HEK293 (cell line): ENCODE results near the gene HOXC5.

Experiments
- CTCF ChIA-PET: fragments of 350-600 bp; formaldehyde crosslinking; extraction: SDS; loops from one replicate; lab custom pipeline; 2021; ENCODE audit warnings: antibody characterized with exemption; lab: Yijun Ruan, JAX
- POLR2A ChIA-PET: fragments of 300-600 bp; formaldehyde crosslinking; extraction: SDS; loops from one replicate; lab custom pipeline; 2020; ENCODE audit warnings: antibody characterized with exemption, inconsistent platforms; lab: Yijun Ruan, JAX
- H3K27ac ChIP-seq: fragments of 200-500 bp; sonication (Bioruptor generic); 2 replicates; pipeline ENCODE4 v1.5.1; 2014; ENCODE audit warnings: low read depth, low read length, control low read depth, inconsistent platforms; ENCODE audit errors: extremely low read depth
- H3K36me3 ChIP-seq, 2 experiments: fragments of 200-500 bp in 1 of 2; sonication (Bioruptor generic) in 1 of 2; 1 replicate in 1 of 2; 2 replicates in 1 of 2; pipeline ENCODE4 v1.5.1; 2014 to 2017; ENCODE audit warnings: inconsistent platforms in 2 of 2, low read length in 2 of 2; ENCODE audit not compliant: control insufficient read depth in 2 of 2, insufficient read depth in 1 of 2
- H3K4me1 ChIP-seq: fragments of 200-500 bp; sonication (Bioruptor generic); 2 replicates; pipeline ENCODE4 v1.5.1; 2014; ENCODE audit warnings: mild to moderate bottlenecking, low read length, inconsistent platforms; ENCODE audit not compliant: control insufficient read depth, insufficient read depth
- H3K4me3 ChIP-seq: 2 replicates; pipeline ENCODE4 v1.5.1; 2011; ENCODE audit warnings: low read depth, mild to moderate bottlenecking, control low read depth, low read length, moderate library complexity
- H3K9me3 ChIP-seq: fragments of 200-500 bp; sonication (Bioruptor generic); 2 replicates; pipeline ENCODE4 v1.5.1; 2014; ENCODE audit warnings: low read depth, low read length, inconsistent platforms; ENCODE audit not compliant: control insufficient read depth, insufficient read depth
- IKZF3 ChIP-seq: fragments of 450-650 bp; IDR thresholded peaks from 2 replicates; pipeline ENCODE4 v1.5.0; 2018; ENCODE audit warnings: missing biosample characterization, mild to moderate bottlenecking, missing genetic modification characterization, moderate library complexity
- KLF16 ChIP-seq: fragments of 450-650 bp; formaldehyde crosslinking; IDR thresholded peaks from 2 replicates; pipeline ENCODE4 v1.5.1; 2017; ENCODE audit warnings: missing biosample characterization, missing genetic modification characterization
- PRDM1 ChIP-seq: fragments of 450-650 bp; formaldehyde crosslinking; IDR thresholded peaks from 2 replicates; pipeline ENCODE4; 2016; ENCODE audit warnings: missing biosample characterization, missing genetic modification characterization
- YY1 ChIP-seq: fragments of 450-650 bp; formaldehyde crosslinking; IDR thresholded peaks from 2 replicates; pipeline ENCODE4 v1.5.1; 2018; ENCODE audit warnings: missing biosample characterization, missing genetic modification characterization
- YY2 ChIP-seq: fragments of 450-650 bp; formaldehyde crosslinking; IDR thresholded peaks from 2 replicates; pipeline ENCODE4 v1.5.1; 2016; ENCODE audit warnings: missing biosample characterization, missing genetic modification characterization
- ZFP3 ChIP-seq: fragments of 450-650 bp; formaldehyde crosslinking; IDR thresholded peaks from 2 replicates; pipeline ENCODE4 v1.5.1; 2016; ENCODE audit warnings: low read depth, missing biosample characterization, missing genetic modification characterization
- ZNF133 ChIP-seq: fragments of 450-650 bp; formaldehyde crosslinking; IDR thresholded peaks from 2 replicates; pipeline ENCODE4 v1.5.1; 2016; ENCODE audit warnings: missing biosample characterization, missing genetic modification characterization
- ZNF366 ChIP-seq: fragments of 450-650 bp; formaldehyde crosslinking; conservative IDR thresholded peaks from 2 replicates; pipeline ENCODE4 v1.5.1; 2016; ENCODE audit warnings: missing biosample characterization, missing genetic modification characterization
- ZNF391 ChIP-seq: fragments of 450-650 bp; formaldehyde crosslinking; IDR thresholded peaks from 2 replicates; pipeline ENCODE4 v1.5.1; 2016; ENCODE audit warnings: low read depth, missing biosample characterization, missing genetic modification characterization, borderline replicate concordance
- ZNF426 ChIP-seq: fragments of 450-650 bp; formaldehyde crosslinking; IDR thresholded peaks from 2 replicates; pipeline ENCODE4 v1.5.1; 2017; ENCODE audit warnings: missing biosample characterization, missing genetic modification characterization, mild to moderate bottlenecking, inconsistent platforms, moderate library complexity
- ZNF501 ChIP-seq: fragments of 450-650 bp; formaldehyde crosslinking; IDR thresholded peaks from 2 replicates; pipeline ENCODE4 v1.5.1; 2016; ENCODE audit warnings: missing biosample characterization, missing genetic modification characterization
- ZNF585B ChIP-seq: fragments of 450-650 bp; formaldehyde crosslinking; IDR thresholded peaks from 2 replicates; pipeline ENCODE4 v1.5.1; 2016; ENCODE audit warnings: missing biosample characterization, missing genetic modification characterization
- TF ChIP-seq, protein P1 (sequence below): fragments of 450-650 bp; formaldehyde crosslinking; IDR thresholded peaks from 2 replicates; pipeline ENCODE4 v1.5.1; 2016; ENCODE audit warnings: missing biosample characterization, missing genetic modification characterization
- TF ChIP-seq, protein P2 (sequence below): fragments of 450-650 bp; formaldehyde crosslinking; IDR thresholded peaks from 2 replicates; pipeline ENCODE4 v1.5.1; 2016; ENCODE audit warnings: missing biosample characterization, missing genetic modification characterization
- TF ChIP-seq, protein P3 (sequence below): fragments of 450-650 bp; formaldehyde crosslinking; IDR thresholded peaks from 2 replicates; pipeline ENCODE4 v1.5.1; 2017; ENCODE audit warnings: missing biosample characterization, mild to moderate bottlenecking, missing genetic modification characterization, moderate library complexity
- TF ChIP-seq, protein P4 (sequence below): fragments of 450-650 bp; formaldehyde crosslinking; IDR thresholded peaks from 2 replicates; pipeline ENCODE4 v1.5.1; 2016; ENCODE audit warnings: missing biosample characterization, missing genetic modification characterization, borderline replicate concordance
- TF ChIP-seq, protein P5 (sequence below): fragments of 450-650 bp; formaldehyde crosslinking; IDR thresholded peaks from 2 replicates; pipeline ENCODE4 v1.5.1; 2016; ENCODE audit warnings: missing biosample characterization, missing genetic modification characterization
- TF ChIP-seq, protein P6 (sequence below): fragments of 450-650 bp; IDR thresholded peaks from 2 replicates; pipeline ENCODE4 v1.5.1; 2018; ENCODE audit warnings: missing biosample characterization, mild to moderate bottlenecking, missing genetic modification characterization
- TF ChIP-seq, protein P7 (sequence below): fragments of 450-650 bp; formaldehyde crosslinking; conservative IDR thresholded peaks from 2 replicates; pipeline ENCODE4 v1.5.1; 2016; ENCODE audit warnings: low read depth, missing biosample characterization, missing genetic modification characterization

HOXC5 gene

DNA sequence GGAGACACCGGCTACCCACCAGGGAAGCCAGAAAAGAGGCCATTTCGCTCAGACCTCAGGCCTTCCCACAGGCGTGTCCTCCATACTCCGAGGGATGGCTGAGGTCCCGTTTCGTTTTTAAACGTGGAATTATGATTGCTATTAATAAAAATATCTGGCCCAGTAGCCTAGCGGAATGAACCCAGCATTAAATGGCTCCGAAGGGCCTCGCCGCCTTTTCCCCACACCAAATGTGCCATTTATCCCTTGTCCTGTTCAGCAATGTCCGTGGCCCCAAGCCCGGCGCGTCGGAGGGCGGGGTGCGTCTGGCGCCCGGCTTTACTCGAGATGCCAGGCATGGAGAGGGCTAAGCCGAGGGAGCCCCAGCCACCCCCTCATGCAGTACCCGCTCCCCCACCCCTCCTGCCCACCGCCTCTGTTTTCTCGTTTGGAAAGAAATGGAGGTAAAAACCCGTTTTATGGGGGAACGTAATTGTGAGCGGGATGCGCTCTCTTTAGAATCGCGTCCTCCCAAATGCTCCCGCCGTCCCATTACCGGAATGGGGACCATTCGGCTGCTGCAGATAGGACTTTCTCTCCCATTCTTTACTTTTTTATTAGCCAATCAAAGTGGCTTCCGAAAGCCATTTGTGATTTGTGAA is 18.4 kb upstream of the HOXC5 start:
- CTCF ChIA-PET: interaction anchor here (0.8 to 3.8 kb wide), 4 partner anchors 18 to 200 kb away, joined by 3 to 23 read pairs (median 4); partner anchors contain the start of gene HOXC5
- Histone ChIP-seq H3K36me3 (no peaks in the 10 kb centered on the region), H3K4me1 (peaks cover 39% of the 10 kb centered on the region), H3K4me3 (no peak overlapping the region), H3K9me3 (no peaks in the 10 kb centered on the region), H3K27ac (peak overlapping the region; percentile 47)
- TF ChIP-seq, protein P1, sequence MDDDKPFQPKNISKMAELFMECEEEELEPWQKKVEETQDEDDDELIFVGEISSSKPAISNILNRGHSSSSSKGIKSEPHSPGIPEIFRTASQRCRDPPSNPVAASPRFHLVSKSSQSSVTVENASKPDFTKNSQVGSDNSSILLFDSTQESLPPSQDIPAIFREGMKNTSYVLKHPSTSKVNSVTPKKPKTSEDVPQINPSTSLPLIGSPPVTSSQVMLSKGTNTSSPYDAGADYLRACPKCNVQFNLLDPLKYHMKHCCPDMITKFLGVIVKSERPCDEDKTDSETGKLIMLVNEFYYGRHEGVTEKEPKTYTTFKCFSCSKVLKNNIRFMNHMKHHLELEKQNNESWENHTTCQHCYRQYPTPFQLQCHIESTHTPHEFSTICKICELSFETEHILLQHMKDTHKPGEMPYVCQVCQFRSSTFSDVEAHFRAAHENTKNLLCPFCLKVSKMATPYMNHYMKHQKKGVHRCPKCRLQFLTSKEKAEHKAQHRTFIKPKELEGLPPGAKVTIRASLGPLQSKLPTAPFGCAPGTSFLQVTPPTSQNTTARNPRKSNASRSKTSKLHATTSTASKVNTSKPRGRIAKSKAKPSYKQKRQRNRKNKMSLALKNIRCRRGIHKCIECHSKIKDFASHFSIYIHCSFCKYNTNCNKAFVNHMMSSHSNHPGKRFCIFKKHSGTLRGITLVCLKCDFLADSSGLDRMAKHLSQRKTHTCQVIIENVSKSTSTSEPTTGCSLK (tag by site-specific recombination): no peak
- TF ChIP-seq YY1 (tag by site-specific recombination): 0 out of 2 replicates have a peak, but pooled peaks have one; percentile 16
- no peak for TF ChIP-seq YY2 (tag by site-specific recombination)
- TF ChIP-seq IKZF3: peak; percentile 43; the same call in 1 of the 2 replicates
- no peak for TF ChIP-seq ZNF391
- no peak for TF ChIP-seq ZFP3
- TF ChIP-seq, protein P2, sequence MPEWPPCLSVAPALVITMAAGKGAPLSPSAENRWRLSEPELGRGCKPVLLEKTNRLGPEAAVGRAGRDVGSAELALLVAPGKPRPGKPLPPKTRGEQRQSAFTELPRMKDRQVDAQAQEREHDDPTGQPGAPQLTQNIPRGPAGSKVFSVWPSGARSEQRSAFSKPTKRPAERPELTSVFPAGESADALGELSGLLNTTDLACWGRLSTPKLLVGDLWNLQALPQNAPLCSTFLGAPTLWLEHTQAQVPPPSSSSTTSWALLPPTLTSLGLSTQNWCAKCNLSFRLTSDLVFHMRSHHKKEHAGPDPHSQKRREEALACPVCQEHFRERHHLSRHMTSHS (tag by site-specific recombination): no peak
- POLR2A ChIA-PET: no interaction called here

DNA sequence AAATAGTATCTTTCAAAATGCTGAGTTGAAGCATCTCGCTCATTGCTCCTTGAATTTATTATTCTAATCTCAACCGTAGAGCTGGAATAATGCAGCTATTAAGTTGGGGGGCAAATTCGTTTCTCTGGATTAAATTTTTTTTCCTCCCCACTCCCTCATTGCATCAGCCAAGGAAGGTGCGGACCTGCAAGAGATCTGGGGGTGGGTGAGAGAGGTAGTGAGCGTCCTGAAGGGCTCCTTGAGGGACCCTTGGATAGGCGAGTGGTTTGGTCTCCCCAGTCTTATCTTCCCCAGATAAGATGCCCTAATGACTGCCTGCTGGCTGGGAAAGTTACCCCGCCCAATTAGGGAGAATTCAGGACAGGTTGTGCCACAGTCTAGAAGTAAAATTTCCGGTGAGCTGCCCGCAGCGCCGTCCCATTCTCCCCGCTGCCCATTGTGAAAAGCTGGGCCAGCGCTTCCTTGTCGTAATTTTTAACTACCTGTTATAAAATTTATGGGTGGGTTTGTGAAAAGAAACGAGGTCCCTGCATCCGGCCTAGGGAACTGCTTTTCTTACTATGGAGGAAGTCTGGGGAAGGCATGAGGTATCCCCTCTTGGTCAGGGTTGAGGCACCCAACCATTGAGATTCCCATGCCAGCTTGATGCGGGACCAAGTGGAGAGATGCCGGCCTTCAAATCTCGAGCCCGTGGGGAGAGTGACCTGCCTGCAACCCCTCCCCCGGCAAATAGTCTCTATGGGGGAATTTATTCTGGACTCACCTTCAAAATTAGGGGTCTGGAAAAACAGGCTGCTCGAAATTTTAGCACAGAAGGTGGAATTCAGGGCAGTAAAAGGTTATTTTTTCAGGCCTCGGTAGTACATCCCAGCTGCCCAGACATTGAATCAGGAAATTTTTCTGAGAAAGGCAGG is 17.6 kb upstream of the HOXC5 start:
- H3K9me3 ChIP-seq: no peaks in the 10 kb centered on the region
- no peaks in the 10 kb centered on the region for H3K36me3 ChIP-seq
- peak overlapping the region; percentile 87; the same call in 1 of the 2 replicates for H3K27ac ChIP-seq
- CTCF ChIA-PET: interaction anchor here (0.8 to 3.8 kb wide), 7 partner anchors 8 to 199 kb away, joined by 3 to 23 read pairs (median 4); partner anchors contain the start of genes HOXC5, HOXC6 and HOXC8
- peaks cover 44% of the 10 kb centered on the region for H3K4me1 ChIP-seq
- no peak overlapping the region for H3K4me3 ChIP-seq
- POLR2A ChIA-PET: interaction anchor here (0.6 to 1.1 kb wide), 2 partner anchors 19 to 55 kb away, joined by 3 read pairs; no protein-coding TSS in a partner anchor
- TF ChIP-seq YY1 (tag by site-specific recombination) (no peak), ZNF426 (tag by site-specific recombination) (no peak), KLF16 (tag by site-specific recombination) (0 out of 2 replicates have a peak, but pooled peaks have one; percentile 31), PRDM1 (tag by site-specific recombination) (peak; percentile 13; the same call in 1 of the 2 replicates), ZNF366 (tag by site-specific recombination) (no peak; the same call in 1 of the 2 replicates), ZNF133 (tag by site-specific recombination) (no peak), ZNF585B (tag by site-specific recombination) (no peak), ZNF501 (tag by site-specific recombination) (no peak)
- TF ChIP-seq, protein P3, sequence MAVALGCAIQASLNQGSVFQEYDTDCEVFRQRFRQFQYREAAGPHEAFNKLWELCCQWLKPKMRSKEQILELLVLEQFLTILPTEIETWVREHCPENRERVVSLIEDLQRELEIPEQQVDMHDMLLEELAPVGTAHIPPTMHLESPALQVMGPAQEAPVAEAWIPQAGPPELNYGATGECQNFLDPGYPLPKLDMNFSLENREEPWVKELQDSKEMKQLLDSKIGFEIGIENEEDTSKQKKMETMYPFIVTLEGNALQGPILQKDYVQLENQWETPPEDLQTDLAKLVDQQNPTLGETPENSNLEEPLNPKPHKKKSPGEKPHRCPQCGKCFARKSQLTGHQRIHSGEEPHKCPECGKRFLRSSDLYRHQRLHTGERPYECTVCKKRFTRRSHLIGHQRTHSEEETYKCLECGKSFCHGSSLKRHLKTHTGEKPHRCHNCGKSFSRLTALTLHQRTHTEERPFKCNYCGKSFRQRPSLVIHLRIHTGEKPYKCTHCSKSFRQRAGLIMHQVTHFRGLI: no peak
- TF ChIP-seq, protein P4, sequence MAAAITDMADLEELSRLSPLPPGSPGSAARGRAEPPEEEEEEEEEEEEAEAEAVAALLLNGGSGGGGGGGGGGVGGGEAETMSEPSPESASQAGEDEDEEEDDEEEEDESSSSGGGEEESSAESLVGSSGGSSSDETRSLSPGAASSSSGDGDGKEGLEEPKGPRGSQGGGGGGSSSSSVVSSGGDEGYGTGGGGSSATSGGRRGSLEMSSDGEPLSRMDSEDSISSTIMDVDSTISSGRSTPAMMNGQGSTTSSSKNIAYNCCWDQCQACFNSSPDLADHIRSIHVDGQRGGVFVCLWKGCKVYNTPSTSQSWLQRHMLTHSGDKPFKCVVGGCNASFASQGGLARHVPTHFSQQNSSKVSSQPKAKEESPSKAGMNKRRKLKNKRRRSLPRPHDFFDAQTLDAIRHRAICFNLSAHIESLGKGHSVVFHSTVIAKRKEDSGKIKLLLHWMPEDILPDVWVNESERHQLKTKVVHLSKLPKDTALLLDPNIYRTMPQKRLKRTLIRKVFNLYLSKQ (tag by site-specific recombination): no peak
- TF ChIP-seq, protein P5, sequence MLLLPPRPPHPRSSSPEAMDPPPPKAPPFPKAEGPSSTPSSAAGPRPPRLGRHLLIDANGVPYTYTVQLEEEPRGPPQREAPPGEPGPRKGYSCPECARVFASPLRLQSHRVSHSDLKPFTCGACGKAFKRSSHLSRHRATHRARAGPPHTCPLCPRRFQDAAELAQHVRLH: no peak
- TF ChIP-seq, protein P6, sequence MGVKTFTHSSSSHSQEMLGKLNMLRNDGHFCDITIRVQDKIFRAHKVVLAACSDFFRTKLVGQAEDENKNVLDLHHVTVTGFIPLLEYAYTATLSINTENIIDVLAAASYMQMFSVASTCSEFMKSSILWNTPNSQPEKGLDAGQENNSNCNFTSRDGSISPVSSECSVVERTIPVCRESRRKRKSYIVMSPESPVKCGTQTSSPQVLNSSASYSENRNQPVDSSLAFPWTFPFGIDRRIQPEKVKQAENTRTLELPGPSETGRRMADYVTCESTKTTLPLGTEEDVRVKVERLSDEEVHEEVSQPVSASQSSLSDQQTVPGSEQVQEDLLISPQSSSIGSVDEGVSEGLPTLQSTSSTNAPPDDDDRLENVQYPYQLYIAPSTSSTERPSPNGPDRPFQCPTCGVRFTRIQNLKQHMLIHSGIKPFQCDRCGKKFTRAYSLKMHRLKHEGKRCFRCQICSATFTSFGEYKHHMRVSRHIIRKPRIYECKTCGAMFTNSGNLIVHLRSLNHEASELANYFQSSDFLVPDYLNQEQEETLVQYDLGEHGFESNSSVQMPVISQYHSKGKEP: 0 out of 2 replicates have a peak, but pooled peaks have one; percentile 46
- TF ChIP-seq, protein P7, sequence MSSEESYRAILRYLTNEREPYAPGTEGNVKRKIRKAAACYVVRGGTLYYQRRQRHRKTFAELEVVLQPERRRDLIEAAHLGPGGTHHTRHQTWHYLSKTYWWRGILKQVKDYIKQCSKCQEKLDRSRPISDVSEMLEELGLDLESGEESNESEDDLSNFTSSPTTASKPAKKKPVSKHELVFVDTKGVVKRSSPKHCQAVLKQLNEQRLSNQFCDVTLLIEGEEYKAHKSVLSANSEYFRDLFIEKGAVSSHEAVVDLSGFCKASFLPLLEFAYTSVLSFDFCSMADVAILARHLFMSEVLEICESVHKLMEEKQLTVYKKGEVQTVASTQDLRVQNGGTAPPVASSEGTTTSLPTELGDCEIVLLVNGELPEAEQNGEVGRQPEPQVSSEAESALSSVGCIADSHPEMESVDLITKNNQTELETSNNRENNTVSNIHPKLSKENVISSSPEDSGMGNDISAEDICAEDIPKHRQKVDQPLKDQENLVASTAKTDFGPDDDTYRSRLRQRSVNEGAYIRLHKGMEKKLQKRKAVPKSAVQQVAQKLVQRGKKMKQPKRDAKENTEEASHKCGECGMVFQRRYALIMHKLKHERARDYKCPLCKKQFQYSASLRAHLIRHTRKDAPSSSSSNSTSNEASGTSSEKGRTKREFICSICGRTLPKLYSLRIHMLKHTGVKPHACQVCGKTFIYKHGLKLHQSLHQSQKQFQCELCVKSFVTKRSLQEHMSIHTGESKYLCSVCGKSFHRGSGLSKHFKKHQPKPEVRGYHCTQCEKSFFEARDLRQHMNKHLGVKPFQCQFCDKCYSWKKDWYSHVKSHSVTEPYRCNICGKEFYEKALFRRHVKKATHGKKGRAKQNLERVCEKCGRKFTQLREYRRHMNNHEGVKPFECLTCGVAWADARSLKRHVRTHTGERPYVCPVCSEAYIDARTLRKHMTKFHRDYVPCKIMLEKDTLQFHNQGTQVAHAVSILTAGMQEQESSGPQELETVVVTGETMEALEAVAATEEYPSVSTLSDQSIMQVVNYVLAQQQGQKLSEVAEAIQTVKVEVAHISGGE: peak; percentile 46
